HEK293 (cell line): ENCODE results near the gene FHIT.

ENCODE experiments used
- CTCF ChIA-PET: fragments of 350-600 bp; formaldehyde crosslinking; extraction: SDS; loops from one replicate; lab custom pipeline; 2021; ENCODE audit warnings: antibody characterized with exemption; lab: Yijun Ruan, JAX
- POLR2A ChIA-PET: fragments of 300-600 bp; formaldehyde crosslinking; extraction: SDS; loops from one replicate; lab custom pipeline; 2020; ENCODE audit warnings: antibody characterized with exemption, inconsistent platforms; lab: Yijun Ruan, JAX
- H3K27ac ChIP-seq: fragments of 200-500 bp; sonication (Bioruptor generic); 2 replicates; pipeline ENCODE4 v1.5.1; 2014; ENCODE audit warnings: low read depth, low read length, control low read depth, inconsistent platforms; ENCODE audit errors: extremely low read depth
- H3K36me3 ChIP-seq, 2 experiments: fragments of 200-500 bp in 1 of 2; sonication (Bioruptor generic) in 1 of 2; 1 replicate in 1 of 2; 2 replicates in 1 of 2; pipeline ENCODE4 v1.5.1; 2014 to 2017; ENCODE audit warnings: inconsistent platforms in 2 of 2, low read length in 2 of 2; ENCODE audit not compliant: control insufficient read depth in 2 of 2, insufficient read depth in 1 of 2
- H3K4me1 ChIP-seq: fragments of 200-500 bp; sonication (Bioruptor generic); 2 replicates; pipeline ENCODE4 v1.5.1; 2014; ENCODE audit warnings: mild to moderate bottlenecking, low read length, inconsistent platforms; ENCODE audit not compliant: control insufficient read depth, insufficient read depth
- H3K4me3 ChIP-seq: 2 replicates; pipeline ENCODE4 v1.5.1; 2011; ENCODE audit warnings: low read depth, mild to moderate bottlenecking, control low read depth, low read length, moderate library complexity
- H3K9me3 ChIP-seq: fragments of 200-500 bp; sonication (Bioruptor generic); 2 replicates; pipeline ENCODE4 v1.5.1; 2014; ENCODE audit warnings: low read depth, low read length, inconsistent platforms; ENCODE audit not compliant: control insufficient read depth, insufficient read depth
- KLF7 ChIP-seq: fragments of 450-650 bp; formaldehyde crosslinking; IDR thresholded peaks from 2 replicates; pipeline ENCODE4 v1.5.1; 2016; ENCODE audit warnings: missing biosample characterization, missing genetic modification characterization, borderline replicate concordance
- RBAK ChIP-seq: fragments of 450-650 bp; formaldehyde crosslinking; IDR thresholded peaks from 2 replicates; pipeline ENCODE4 v1.5.1; 2016; ENCODE audit warnings: missing biosample characterization, missing genetic modification characterization
- SP2 ChIP-seq: fragments of 450-650 bp; formaldehyde crosslinking; IDR thresholded peaks from 2 replicates; pipeline ENCODE4 v1.5.1; 2016; ENCODE audit warnings: missing biosample characterization, missing genetic modification characterization
- ZNF18 ChIP-seq: fragments of 450-650 bp; formaldehyde crosslinking; IDR thresholded peaks from 2 replicates; pipeline ENCODE4 v1.5.1; 2016; ENCODE audit warnings: missing biosample characterization, missing genetic modification characterization
- ZNF473 ChIP-seq: fragments of 450-650 bp; formaldehyde crosslinking; IDR thresholded peaks from 2 replicates; pipeline ENCODE4 v1.5.1; 2017; ENCODE audit warnings: missing biosample characterization, missing genetic modification characterization
- ZNF621 ChIP-seq: fragments of 450-650 bp; formaldehyde crosslinking; IDR thresholded peaks from 2 replicates; pipeline ENCODE4 v1.5.1; 2017; ENCODE audit warnings: missing biosample characterization, missing genetic modification characterization
- ZNF692 ChIP-seq: fragments of 450-650 bp; formaldehyde crosslinking; IDR thresholded peaks from 2 replicates; pipeline ENCODE4 v1.5.1; 2016; ENCODE audit warnings: missing biosample characterization, missing genetic modification characterization
- ZNF792 ChIP-seq: fragments of 450-650 bp; formaldehyde crosslinking; IDR thresholded peaks from 2 replicates; pipeline ENCODE4 v1.5.1; 2016; ENCODE audit warnings: missing biosample characterization, missing genetic modification characterization
- ZNF830 ChIP-seq: fragments of 450-650 bp; IDR thresholded peaks from 2 replicates; pipeline ENCODE4 v1.5.0; 2018; ENCODE audit warnings: missing biosample characterization, missing genetic modification characterization, low read depth, mild to moderate bottlenecking, moderate library complexity
- TF ChIP-seq, protein P1 (sequence below): fragments of 450-650 bp; formaldehyde crosslinking; IDR thresholded peaks from 2 replicates; pipeline ENCODE4 v1.5.1; 2016; ENCODE audit warnings: missing biosample characterization, missing genetic modification characterization
- TF ChIP-seq, protein P2 (sequence below): fragments of 450-650 bp; formaldehyde crosslinking; IDR thresholded peaks from 2 replicates; pipeline ENCODE4 v1.5.1; 2016; ENCODE audit warnings: missing biosample characterization, missing genetic modification characterization, borderline replicate concordance
- TF ChIP-seq, protein P3 (sequence below): fragments of 450-650 bp; formaldehyde crosslinking; IDR thresholded peaks from 2 replicates; pipeline ENCODE4 v1.5.1; 2016; ENCODE audit warnings: missing biosample characterization, missing genetic modification characterization

Gene FHIT

DNA sequence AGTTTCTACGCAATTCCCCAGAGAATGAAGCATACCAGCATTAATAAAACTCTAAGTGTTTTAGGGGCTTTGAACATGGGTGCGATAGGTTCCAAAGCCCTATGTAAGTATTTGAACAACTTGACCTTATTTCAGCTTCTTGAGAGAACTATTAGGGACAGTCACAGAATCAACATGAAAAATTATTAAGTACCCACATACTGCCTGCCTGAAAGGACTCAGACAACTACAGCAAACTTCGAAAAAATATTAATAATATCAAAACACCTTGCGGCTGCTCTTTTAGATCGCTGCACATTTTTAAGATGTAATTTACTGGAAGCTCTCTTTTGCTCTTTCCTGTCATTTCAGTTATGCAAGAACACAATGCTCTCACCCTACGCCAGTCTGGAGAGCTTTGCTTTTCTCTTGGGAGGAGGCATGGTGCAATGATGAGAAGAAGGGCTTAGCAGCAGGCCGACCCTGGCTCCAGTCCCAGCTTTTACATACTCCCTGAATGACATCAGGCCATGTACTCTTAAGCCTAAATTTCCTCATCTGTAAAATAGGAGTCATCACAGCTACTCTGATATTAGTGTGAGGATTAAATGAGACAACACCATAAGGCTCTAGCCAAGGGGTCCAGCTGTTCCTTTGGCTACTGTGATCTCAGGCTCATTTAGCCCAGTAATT lies 640.7 kb downstream of the FHIT start (continued):
- TF ChIP-seq, protein P1, sequence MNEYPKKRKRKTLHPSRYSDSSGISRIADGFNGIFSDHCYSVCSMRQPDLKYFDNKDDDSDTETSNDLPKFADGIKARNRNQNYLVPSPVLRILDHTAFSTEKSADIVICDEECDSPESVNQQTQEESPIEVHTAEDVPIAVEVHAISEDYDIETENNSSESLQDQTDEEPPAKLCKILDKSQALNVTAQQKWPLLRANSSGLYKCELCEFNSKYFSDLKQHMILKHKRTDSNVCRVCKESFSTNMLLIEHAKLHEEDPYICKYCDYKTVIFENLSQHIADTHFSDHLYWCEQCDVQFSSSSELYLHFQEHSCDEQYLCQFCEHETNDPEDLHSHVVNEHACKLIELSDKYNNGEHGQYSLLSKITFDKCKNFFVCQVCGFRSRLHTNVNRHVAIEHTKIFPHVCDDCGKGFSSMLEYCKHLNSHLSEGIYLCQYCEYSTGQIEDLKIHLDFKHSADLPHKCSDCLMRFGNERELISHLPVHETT (tag by site-specific recombination) = no peak
- TF ChIP-seq ZNF473 (tag by site-specific recombination) = no peak
- no peak for TF ChIP-seq RBAK (tag by site-specific recombination)
- TF ChIP-seq, protein P2, sequence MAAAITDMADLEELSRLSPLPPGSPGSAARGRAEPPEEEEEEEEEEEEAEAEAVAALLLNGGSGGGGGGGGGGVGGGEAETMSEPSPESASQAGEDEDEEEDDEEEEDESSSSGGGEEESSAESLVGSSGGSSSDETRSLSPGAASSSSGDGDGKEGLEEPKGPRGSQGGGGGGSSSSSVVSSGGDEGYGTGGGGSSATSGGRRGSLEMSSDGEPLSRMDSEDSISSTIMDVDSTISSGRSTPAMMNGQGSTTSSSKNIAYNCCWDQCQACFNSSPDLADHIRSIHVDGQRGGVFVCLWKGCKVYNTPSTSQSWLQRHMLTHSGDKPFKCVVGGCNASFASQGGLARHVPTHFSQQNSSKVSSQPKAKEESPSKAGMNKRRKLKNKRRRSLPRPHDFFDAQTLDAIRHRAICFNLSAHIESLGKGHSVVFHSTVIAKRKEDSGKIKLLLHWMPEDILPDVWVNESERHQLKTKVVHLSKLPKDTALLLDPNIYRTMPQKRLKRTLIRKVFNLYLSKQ (tag by site-specific recombination) = no peak
- no peak for TF ChIP-seq ZNF830 (tag by site-specific recombination)

DNA sequence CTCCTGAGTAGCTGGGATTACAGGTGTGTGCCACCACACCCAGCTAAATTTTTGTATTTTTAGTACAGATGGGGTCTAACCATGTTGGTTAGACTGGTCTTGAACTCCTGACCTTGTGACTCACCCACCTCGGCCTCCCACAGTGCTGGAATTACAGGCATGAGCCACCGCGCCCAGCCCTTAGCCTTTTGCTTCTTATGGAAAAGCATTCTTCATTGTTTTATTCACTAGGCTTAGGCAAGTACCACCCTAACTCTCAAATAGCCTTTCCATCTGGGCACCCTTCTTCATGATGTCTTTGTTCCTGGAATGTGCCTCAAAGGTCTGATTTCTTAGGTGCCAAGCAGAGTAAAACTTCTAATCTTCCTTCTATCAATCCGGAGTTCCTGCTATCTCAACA lies 641.8 kb downstream of the FHIT start:
- Histone ChIP-seq H3K9me3 (no peaks in the 10 kb centered on the region), H3K27ac (no peak overlapping the region), H3K36me3 (no peaks in the 10 kb centered on the region), H3K4me3 (no peak overlapping the region), H3K4me1 (no peaks in the 10 kb centered on the region)
- ChIA-PET POLR2A (no interaction called here), CTCF (interaction anchor here (0.6 kb wide), 1 partner anchor 46 kb away, joined by 8 read pairs; no protein-coding TSS in a partner anchor)
- no peak for TF ChIP-seq ZNF18 (tag by site-specific recombination)
- TF ChIP-seq, protein P3, sequence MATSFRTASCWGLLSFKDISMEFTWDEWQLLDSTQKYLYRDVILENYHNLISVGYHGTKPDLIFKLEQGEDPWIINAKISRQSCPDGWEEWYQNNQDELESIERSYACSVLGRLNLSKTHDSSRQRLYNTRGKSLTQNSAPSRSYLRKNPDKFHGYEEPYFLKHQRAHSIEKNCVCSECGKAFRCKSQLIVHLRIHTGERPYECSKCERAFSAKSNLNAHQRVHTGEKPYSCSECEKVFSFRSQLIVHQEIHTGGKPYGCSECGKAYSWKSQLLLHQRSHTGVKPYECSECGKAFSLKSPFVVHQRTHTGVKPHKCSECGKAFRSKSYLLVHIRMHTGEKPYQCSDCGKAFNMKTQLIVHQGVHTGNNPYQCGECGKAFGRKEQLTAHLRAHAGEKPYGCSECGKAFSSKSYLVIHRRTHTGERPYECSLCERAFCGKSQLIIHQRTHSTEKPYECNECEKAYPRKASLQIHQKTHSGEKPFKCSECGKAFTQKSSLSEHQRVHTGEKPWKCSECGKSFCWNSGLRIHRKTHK (tag by site-specific recombination) = no peak
- no peak for TF ChIP-seq ZNF692
- no peak for TF ChIP-seq SP2 (tag by site-specific recombination)
- TF ChIP-seq ZNF621 (tag by site-specific recombination) = no peak
- no peak for TF ChIP-seq KLF7 (tag by site-specific recombination)

DNA sequence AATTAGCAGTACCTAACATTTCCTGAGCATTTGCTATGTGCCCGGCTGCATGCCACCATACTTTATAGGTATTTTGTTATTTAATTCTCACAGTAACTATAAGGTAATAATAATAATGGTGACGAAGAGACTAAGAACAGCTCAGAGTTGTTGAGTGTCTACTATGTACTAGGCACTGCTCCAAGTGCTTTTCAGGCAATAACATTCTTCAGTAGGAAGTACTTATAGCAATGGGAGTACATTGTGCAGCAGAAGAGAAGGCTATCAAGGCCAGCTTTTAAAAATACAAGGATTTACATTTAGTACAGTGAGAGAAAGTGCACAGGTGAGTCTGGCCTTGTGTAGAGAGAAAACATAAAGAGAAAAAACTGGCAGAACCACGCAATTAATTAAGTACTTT lies 647.4 kb downstream of the FHIT start:
- no peak overlapping the region for H3K27ac ChIP-seq
- H3K4me3 ChIP-seq = no peak overlapping the region
- no peaks in the 10 kb centered on the region for H3K36me3 ChIP-seq
- no peaks in the 10 kb centered on the region for H3K4me1 ChIP-seq
- H3K9me3 ChIP-seq = no peaks in the 10 kb centered on the region
- ChIA-PET CTCF (no interaction called here), POLR2A (no interaction called here)
- TF ChIP-seq ZNF792 = no peak
